ENCODE measurements around the gene KIAA1217. TPM values are rescaled to one million over a fixed set of nuclear protein-coding genes. Genes with fewer than 3 reads are reported as not detected.
"Not testable (repeated sequence)": the region's sequence is repeated elsewhere in the genome, so short reads cannot be mapped to it uniquely, and the experiment has no call there.

The KIAA1217 gene
- total and polyA plus RNA-seq, 2 of the 4 experiments (the other 2 are of a cell fraction) = 3.4 to 4.4 TPM

DNA sequence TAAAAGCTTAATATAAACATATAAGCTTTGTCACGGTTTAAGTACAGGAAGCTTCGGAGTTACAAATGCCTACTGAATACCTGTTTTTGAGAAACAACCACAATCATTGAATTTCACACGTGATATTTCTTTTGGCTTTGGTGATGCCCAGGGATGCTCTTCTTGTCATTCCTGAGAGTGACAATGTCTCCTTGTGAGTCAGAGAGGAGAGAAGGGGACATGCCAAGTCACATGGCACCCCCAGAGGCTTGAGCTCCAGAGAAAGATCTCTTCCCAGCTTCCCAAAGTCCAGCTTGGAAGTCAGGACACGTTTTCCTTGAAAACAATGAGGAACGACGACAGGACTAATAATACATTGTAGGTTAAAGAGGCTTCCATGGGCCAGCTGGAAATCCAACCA is 272.3 kb downstream of the KIAA1217 start:
- TF ChIP-seq ELK1 (IDR thresholded peaks at IDR 0.05; ENCODE audit: borderline replicate concordance, low read depth, low read length) (no peak), FOS (IDR thresholded peaks at IDR 0.05; ENCODE audit: low read depth, low read length) (no peak), MAFK (IDR thresholded peaks at IDR 0.05; ENCODE audit: low read depth, low read length) (no peak), RFX5 (IDR thresholded peaks at IDR 0.05; ENCODE audit: low read depth, low read length) (no peak), RAD21 (IDR thresholded peaks at IDR 0.05; ENCODE audit: low read length) (no peak), NFE2L2 (IDR thresholded peaks at IDR 0.05; ENCODE audit: low read depth, low read length) (no peak), CEBPB (IDR thresholded peaks at IDR 0.05; ENCODE audit: low read depth, low read length) (no peak)
- no peak overlapping the region for H3K27ac ChIP-seq (ENCODE audit: insufficient read depth, low read length)
- H3K9me3 ChIP-seq (ENCODE audit: control insufficient read depth, insufficient read depth, low read length) = peaks cover 3% of the 10 kb centered on the region; the same call in 1 of the 2 replicates
- peaks cover 10% of the 10 kb centered on the region for H3K36me3 ChIP-seq (ENCODE audit: control insufficient read depth, insufficient read depth, low read length)
- no peak overlapping the region for H3K14ac ChIP-seq (replicated peaks; ENCODE audit: low read depth, low read length)
- H4K5ac ChIP-seq (ENCODE audit: low read depth, low read length) = no peak overlapping the region
- intact Hi-C loops (cut with micrococcal nuclease) = no loop called here
- H2AK5ac ChIP-seq (ENCODE audit: low read depth, low read length) = no peak overlapping the region
- H3K4me2 ChIP-seq (ENCODE audit: low read depth, low read length) = no peak overlapping the region
- H3K79me1 ChIP-seq (ENCODE audit: low read depth in 1 of 2, low read length in 2 of 2) = 0 out of 4 replicates have a peak, but pooled peaks cover 0 to 5% of the 10 kb centered on the region in 2 experiments
- H2BK5ac ChIP-seq (ENCODE audit: low read depth, low read length, poor library complexity, severe bottlenecking) = no peak overlapping the region
- no peaks in the 10 kb centered on the region for H3K27me3 ChIP-seq (ENCODE audit: control insufficient read depth, insufficient read depth, low read length)
- in situ Hi-C loops (cut with MboI; ENCODE audit: low sequenced_read_pairs) = no loop called here
- H3K9ac ChIP-seq (ENCODE audit: low read depth, low read length) = no peak overlapping the region
- no peak overlapping the region for H2AK9ac ChIP-seq (replicated peaks; ENCODE audit: low read depth, low read length, poor library complexity)
- no peak overlapping the region for H2AFZ ChIP-seq (replicated peaks; ENCODE audit: low read length, poor library complexity)
- H3K4me3 ChIP-seq (ENCODE audit: insufficient read depth, low read depth, low read length) = no peak overlapping the region
- H4K91ac ChIP-seq (ENCODE audit: insufficient read depth, low read depth, low read length) = no peak overlapping the region
- no peaks in the 10 kb centered on the region; the same call in 1 of the 2 replicates for H4K20me1 ChIP-seq (ENCODE audit: insufficient read depth, low read length)
- H2BK20ac ChIP-seq (ENCODE audit: low read depth, low read length) = no peak overlapping the region
- no peak overlapping the region for H2BK15ac ChIP-seq (ENCODE audit: low read depth, low read length)
- no peak overlapping the region for H3K56ac ChIP-seq (ENCODE audit: extremely low read depth, insufficient read depth, low read length)
- H3K9me1 ChIP-seq (ENCODE audit: insufficient read depth, low read length) = no peaks in the 10 kb centered on the region; the same call in 1 of the 2 replicates
- ChIA-PET CTCF (no interaction called here), POLR2A (ENCODE audit: unreplicated experiment) (no interaction called here)
- H3K18ac ChIP-seq (ENCODE audit: low read depth, low read length) = no peak overlapping the region
- H4K8ac ChIP-seq (ENCODE audit: low read depth in 2 of 2, low read length in 2 of 2) = no peak overlapping the region
- H3K4ac ChIP-seq (ENCODE audit: low read depth, low read length) = no peak overlapping the region
- no TSS peak for BruUV-seq (replicated peaks)
- no peak overlapping the region for H2BK120ac ChIP-seq (ENCODE audit: low read depth, low read length)
- no peak for ATAC-seq (ENCODE audit: low read depth)
- no peak for DNase-seq
- WGBS, 2 experiments (ENCODE audit: extremely low coverage in 2 of 2, insufficient read length in 1 of 2) = no CpG with 5 or more reads among the region's 6 CpGs
- peaks cover 4% of the 10 kb centered on the region for H3K4me1 ChIP-seq (ENCODE audit: control insufficient read depth, insufficient read depth, low read length)
- no peak overlapping the region for H3K23ac ChIP-seq (ENCODE audit: low read depth, low read length)
- dilution Hi-C loops (cut with HindIII; ENCODE audit: low sequenced_read_pairs, unreplicated experiment) = no loop called here

DNA sequence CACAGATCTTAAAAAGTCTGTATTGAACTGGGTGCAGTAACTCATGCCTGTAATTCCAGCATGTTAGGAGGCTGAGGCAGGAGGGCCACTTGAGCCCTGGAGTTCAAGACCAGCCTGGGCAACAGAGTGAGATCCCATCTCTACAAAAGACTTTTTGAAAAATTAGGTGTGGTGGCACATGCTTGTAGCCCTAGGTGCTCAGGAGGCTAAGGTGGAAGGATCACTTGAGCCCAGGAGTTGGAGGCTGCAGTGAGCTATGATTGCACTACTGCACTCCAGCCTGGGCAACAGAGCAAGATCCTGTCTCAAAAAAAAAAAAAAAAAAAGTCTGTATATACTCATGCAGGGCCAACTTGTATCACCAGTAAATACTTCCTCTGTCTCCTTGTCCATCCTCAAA is 273.8 kb downstream of the KIAA1217 start:
- intact Hi-C loops (cut with micrococcal nuclease); H4K5ac ChIP-seq (ENCODE audit: low read depth, low read length); H3K14ac ChIP-seq (replicated peaks; ENCODE audit: low read depth, low read length): not testable (repeated sequence)

More for the DNA sequence above, 273.8 kb downstream of the KIAA1217 start:
- H3K4me1 ChIP-seq (ENCODE audit: control insufficient read depth, insufficient read depth, low read length); H2BK20ac ChIP-seq (ENCODE audit: low read depth, low read length); H2AK9ac ChIP-seq (replicated peaks; ENCODE audit: low read depth, low read length, poor library complexity); H3K27me3 ChIP-seq (ENCODE audit: control insufficient read depth, insufficient read depth, low read length); ATAC-seq (ENCODE audit: low read depth); H3K18ac ChIP-seq (ENCODE audit: low read depth, low read length); H3K79me1 ChIP-seq (ENCODE audit: low read depth in 1 of 2, low read length in 2 of 2); H3K9me3 ChIP-seq (ENCODE audit: control insufficient read depth, insufficient read depth, low read length); DNase-seq; H2AFZ ChIP-seq (replicated peaks; ENCODE audit: low read length, poor library complexity); H3K4me2 ChIP-seq (ENCODE audit: low read depth, low read length); POLR2A ChIA-PET (ENCODE audit: unreplicated experiment); H3K27ac ChIP-seq (ENCODE audit: insufficient read depth, low read length); H2BK15ac ChIP-seq (ENCODE audit: low read depth, low read length); dilution Hi-C loops (cut with HindIII; ENCODE audit: low sequenced_read_pairs, unreplicated experiment); H2BK120ac ChIP-seq (ENCODE audit: low read depth, low read length); in situ Hi-C loops (cut with MboI; ENCODE audit: low sequenced_read_pairs); H2AK5ac ChIP-seq (ENCODE audit: low read depth, low read length); H3K56ac ChIP-seq (ENCODE audit: extremely low read depth, insufficient read depth, low read length); H3K9me1 ChIP-seq (ENCODE audit: insufficient read depth, low read length); H3K36me3 ChIP-seq (ENCODE audit: control insufficient read depth, insufficient read depth, low read length); BruUV-seq (replicated peaks); H3K4ac ChIP-seq (ENCODE audit: low read depth, low read length); H3K23ac ChIP-seq (ENCODE audit: low read depth, low read length); H4K91ac ChIP-seq (ENCODE audit: insufficient read depth, low read depth, low read length); H4K8ac ChIP-seq (ENCODE audit: low read depth in 2 of 2, low read length in 2 of 2); H3K9ac ChIP-seq (ENCODE audit: low read depth, low read length); H2BK5ac ChIP-seq (ENCODE audit: low read depth, low read length, poor library complexity, severe bottlenecking); H3K4me3 ChIP-seq (ENCODE audit: insufficient read depth, low read depth, low read length); H4K20me1 ChIP-seq (ENCODE audit: insufficient read depth, low read length): not testable (repeated sequence)
- CTCF ChIA-PET = interaction anchor here (1.0 kb wide), 1 partner anchor 78 kb away, joined by 3 read pairs; no protein-coding TSS in a partner anchor
